Measurements from ENCODE around the gene TFF3.
A peak's percentile ranks its signal among the peaks of the same experiment; 100 is the strongest.

Gene TFF3

GRCh38 chr21:42361286-42361685 is 46.1 kb upstream of the TFF3 start:
- no peak overlapping the region for H3K4me3 ChIP-seq (replicated peaks; ENCODE audit: low read depth, low read length)
- H3K27me3 ChIP-seq (replicated peaks; ENCODE audit: control insufficient read depth, insufficient read depth, low read length): no peaks in the 10 kb centered on the region; the same call in 1 of the 2 replicates
- H3K36me3 ChIP-seq (ENCODE audit: control insufficient read depth, insufficient read depth, low read length): no peaks in the 10 kb centered on the region
- no peak for DNase-seq (ENCODE audit: extremely low read depth, insufficient read length)
- TF ChIP-seq CTCF (IDR thresholded peaks at IDR 0.05; ENCODE audit: insufficient read depth, low read length, poor library complexity, severe bottlenecking): no peak

- H3K4me3 ChIP-seq (replicated peaks; ENCODE audit: low read depth, low read length): no peak overlapping the region
- DNase-seq (ENCODE audit: extremely low read depth, insufficient read length): no peak
- peak; percentile 22 for TF ChIP-seq CTCF (IDR thresholded peaks at IDR 0.05; ENCODE audit: insufficient read depth, low read length, poor library complexity, severe bottlenecking)
- no peaks in the 10 kb centered on the region for H3K36me3 ChIP-seq (ENCODE audit: control insufficient read depth, insufficient read depth, low read length)
- H3K27me3 ChIP-seq (replicated peaks; ENCODE audit: control insufficient read depth, insufficient read depth, low read length): no peaks in the 10 kb centered on the region; the same call in 1 of the 2 replicates
These were observed 45.1 kb upstream of the TFF3 start for GRCh38 chr21:42360317-42360716.

- Histone ChIP-seq H3K36me3 (ENCODE audit: control insufficient read depth, insufficient read depth, low read length) (no peaks in the 10 kb centered on the region), H3K4me3 (replicated peaks; ENCODE audit: low read depth, low read length) (no peak overlapping the region), H3K27me3 (replicated peaks; ENCODE audit: control insufficient read depth, insufficient read depth, low read length) (no peaks in the 10 kb centered on the region; the same call in 1 of the 2 replicates)
- no peak for DNase-seq (ENCODE audit: extremely low read depth, insufficient read length)
- TF ChIP-seq CTCF (IDR thresholded peaks at IDR 0.05; ENCODE audit: insufficient read depth, low read length, poor library complexity, severe bottlenecking): no peak
These were observed 43.7 kb upstream of the TFF3 start for GRCh38 chr21:42358937-42359336.

- Histone ChIP-seq H3K36me3 (ENCODE audit: control insufficient read depth, insufficient read depth, low read length) (no peaks in the 10 kb centered on the region), H3K27me3 (replicated peaks; ENCODE audit: control insufficient read depth, insufficient read depth, low read length) (no peaks in the 10 kb centered on the region; the same call in 1 of the 2 replicates), H3K4me3 (replicated peaks; ENCODE audit: low read depth, low read length) (no peak overlapping the region)
- TF ChIP-seq CTCF (IDR thresholded peaks at IDR 0.05; ENCODE audit: insufficient read depth, low read length, poor library complexity, severe bottlenecking): no peak
- DNase-seq (ENCODE audit: extremely low read depth, insufficient read length): no peak
These were observed 43.1 kb upstream of the TFF3 start for GRCh38 chr21:42358261-42358660.

- Histone ChIP-seq H3K36me3 (ENCODE audit: control insufficient read depth, insufficient read depth, low read length) (no peaks in the 10 kb centered on the region), H3K27me3 (replicated peaks; ENCODE audit: control insufficient read depth, insufficient read depth, low read length) (no peaks in the 10 kb centered on the region; the same call in 1 of the 2 replicates), H3K4me3 (replicated peaks; ENCODE audit: low read depth, low read length) (no peak overlapping the region)
- no peak for DNase-seq (ENCODE audit: extremely low read depth, insufficient read length)
- TF ChIP-seq CTCF (IDR thresholded peaks at IDR 0.05; ENCODE audit: insufficient read depth, low read length, poor library complexity, severe bottlenecking): no peak
These were observed 42.1 kb upstream of the TFF3 start for GRCh38 chr21:42357307-42357706.

GRCh38 chr21:42356650-42357049 is 41.4 kb upstream of the TFF3 start:
- Histone ChIP-seq H3K4me3 (replicated peaks; ENCODE audit: low read depth, low read length) (no peak overlapping the region), H3K36me3 (ENCODE audit: control insufficient read depth, insufficient read depth, low read length) (no peaks in the 10 kb centered on the region), H3K27me3 (replicated peaks; ENCODE audit: control insufficient read depth, insufficient read depth, low read length) (no peaks in the 10 kb centered on the region; the same call in 1 of the 2 replicates)
- DNase-seq (ENCODE audit: extremely low read depth, insufficient read length): no peak
- TF ChIP-seq CTCF (IDR thresholded peaks at IDR 0.05; ENCODE audit: insufficient read depth, low read length, poor library complexity, severe bottlenecking): no peak

All from GM06990 (cell line).